Left colon (tissue), 2 donors: Measurements from ENCODE around the gene TIMP3. TPM values are rescaled to one million over a fixed set of nuclear protein-coding genes. Genes with fewer than 3 reads are reported as not detected.
A peak's percentile ranks its signal among the peaks of the same experiment; 100 is the strongest.
"Not testable (repeated sequence)": the region's sequence is repeated elsewhere in the genome, so short reads cannot be mapped to it uniquely, and the experiment has no call there.

Experiments used
- ATAC-seq: fragments of 200-7000 bp; cut with Tn5 transposase; one replicate; pipeline ENCODE4 v1.9.1; 2020; ENCODE audit warnings: mild to moderate bottlenecking, moderate library complexity
- DNase-seq, 2 donors: peaks; one replicate each; pipeline ENCODE4 v3.0.0-alpha.2; 2020
- intact Hi-C, 2 donors: fragments of 100-400 bp; cut with DNase I in 1 of 2; cut with micrococcal nuclease in 1 of 2; formaldehyde crosslinking; loops; one replicate each; pipeline versions ENCODE4 v1.11.2 to v1.14.0; 2022; cut with DNase I, micrococcal nuclease
- total RNA-seq, 2 donors: library from RNA; stranded (reverse); fragmentation: NEBNext Ultra II Directional; extraction: Animal tissue kit (Norgen Biotek cat#: 25700); gene quantifications; one replicate each; pipeline ENCODE4 v1.2.1, GENCODE V29; 2021
- donor health status: DM: no; HTN: no; CAD: no.
- donor health status: DM: yes; HTN: yes; CAD: no.

TIMP3 gene
- total RNA-seq, 2 donors from 2014 or later: 31.5 to 59.3 TPM

DNA sequence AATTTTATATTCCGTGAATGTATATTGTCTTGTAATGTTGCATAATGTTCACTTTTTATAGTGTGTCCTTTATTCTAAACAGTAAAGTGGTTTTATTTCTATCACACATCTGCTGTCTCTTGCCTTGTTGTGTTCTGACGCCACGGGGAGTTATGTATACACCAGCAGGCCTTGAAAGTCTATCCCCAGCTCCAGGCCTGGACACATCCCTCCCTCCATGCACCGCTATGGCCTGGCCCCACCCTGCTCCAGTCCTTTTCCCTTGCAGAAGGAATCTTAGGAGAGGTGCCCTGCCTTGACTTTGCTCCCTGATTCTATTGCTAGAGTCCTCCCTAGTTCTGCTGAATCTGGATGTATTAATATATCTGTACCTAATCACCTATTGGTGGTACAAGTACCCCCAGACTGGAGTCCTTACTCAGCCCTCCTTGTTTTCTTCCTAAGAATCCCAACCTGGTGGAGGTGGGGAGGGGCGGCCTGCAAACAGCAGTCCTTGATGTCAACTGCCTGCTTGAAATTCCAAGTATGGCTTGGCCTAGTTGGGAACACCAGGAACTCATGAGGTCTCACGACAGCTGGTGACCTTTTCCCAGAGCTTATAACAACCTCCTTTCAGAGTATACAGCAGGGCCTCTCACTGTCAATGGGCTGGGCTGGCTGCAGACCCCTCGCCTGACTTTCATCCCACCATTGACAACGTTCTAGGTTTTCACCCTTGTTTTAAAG is 61.6 kb downstream of the TIMP3 start:
- intact Hi-C loops: no loop called here
- DNase-seq: no peak
- ATAC-seq: no peak

- intact Hi-C loops: no loop called here
- no peak for DNase-seq
- ATAC-seq: no peak
Measured at GRCh38 chr22:32864041-32864440, 62.5 kb downstream of the TIMP3 start.

DNA sequence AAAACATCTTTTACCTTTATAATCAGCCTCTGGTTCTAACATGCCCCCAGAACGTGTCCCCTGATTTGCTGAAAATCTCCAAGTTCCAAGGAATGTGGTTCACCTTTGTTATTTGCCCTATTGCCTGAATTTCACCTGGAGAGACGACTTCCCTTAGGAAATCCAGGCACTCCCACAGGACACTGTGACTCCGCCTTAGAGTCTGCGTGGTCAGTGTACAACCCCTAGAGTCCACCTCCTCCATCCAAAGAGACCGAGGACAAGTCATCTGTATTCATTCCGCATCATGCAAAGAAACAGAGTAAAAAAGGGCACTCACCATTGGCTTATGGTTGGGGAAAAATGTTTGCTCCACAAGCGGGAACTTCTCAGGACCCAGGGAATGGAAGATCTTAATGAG is 63.1 kb downstream of the TIMP3 start:
- no peak for DNase-seq
- intact Hi-C loops: no loop called here
- ATAC-seq: no peak

DNA sequence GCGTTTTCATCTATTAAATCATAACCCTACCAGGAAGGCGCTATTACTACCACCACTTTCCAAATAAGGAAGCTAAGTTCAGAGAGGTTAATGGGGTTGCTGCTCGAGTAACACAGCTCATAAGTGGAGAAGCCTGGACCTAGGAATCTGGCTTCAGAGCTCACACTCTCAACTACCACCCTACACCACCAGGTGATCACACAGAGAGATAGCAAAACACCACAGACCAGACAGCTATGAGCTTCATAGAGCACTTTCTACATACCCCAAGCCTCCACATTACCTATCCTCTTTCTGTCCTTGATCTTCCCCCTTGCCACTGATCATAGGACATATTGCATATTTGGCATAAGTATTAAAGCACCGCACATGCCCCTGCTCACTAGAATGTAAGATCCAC is 65.4 kb downstream of the TIMP3 start:
- intact Hi-C loops: no loop called here
- ATAC-seq: no peak
- DNase-seq: no peak

GRCh38 chr22:32868946-32869345 is 67.4 kb downstream of the TIMP3 start:
- intact Hi-C loops: no loop called here
- no peak for ATAC-seq
- DNase-seq: no peak

DNA sequence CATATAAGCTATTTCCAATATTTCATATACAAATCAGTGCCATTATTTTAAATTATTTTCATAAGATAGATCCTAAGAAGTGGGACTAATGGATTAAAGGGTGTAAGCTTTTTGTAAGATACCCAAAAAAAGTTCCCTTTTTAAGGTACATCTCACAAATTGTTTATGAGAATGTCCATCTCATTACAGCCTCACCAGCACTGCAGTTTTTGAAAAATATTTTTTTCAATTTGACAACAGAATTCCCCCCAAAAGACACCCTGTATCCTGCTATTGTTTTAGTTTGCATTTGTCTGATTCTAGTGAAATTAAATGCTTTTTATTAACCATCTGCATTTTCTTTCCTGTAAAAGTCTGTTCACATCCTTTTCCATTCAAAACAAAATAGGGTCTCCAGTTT is 69.0 kb downstream of the TIMP3 start:
- ATAC-seq (no peak), DNase-seq (no peak)
- intact Hi-C loops: no loop called here

DNA sequence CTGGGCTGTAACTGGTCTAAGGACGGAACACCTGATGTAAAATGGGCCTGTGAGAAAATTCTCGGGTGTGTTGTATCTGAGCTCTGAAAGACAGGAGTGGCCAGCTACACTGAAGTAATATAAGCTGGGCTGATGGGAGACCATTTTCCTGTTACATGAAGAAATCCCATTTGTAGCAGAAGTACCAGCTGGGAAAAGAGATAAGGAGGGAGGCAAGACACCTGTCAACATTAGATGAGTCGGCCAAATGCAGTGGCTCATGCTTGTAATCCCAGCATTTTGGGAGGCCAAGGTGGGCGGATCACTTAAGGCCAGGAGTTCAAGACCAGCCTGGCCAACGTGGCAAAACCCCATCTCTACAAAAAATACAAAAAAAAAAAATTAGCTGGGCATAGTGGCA is 72.1 kb downstream of the TIMP3 start:
- DNase-seq, ATAC-seq, intact Hi-C loops: not testable (repeated sequence)

DNA sequence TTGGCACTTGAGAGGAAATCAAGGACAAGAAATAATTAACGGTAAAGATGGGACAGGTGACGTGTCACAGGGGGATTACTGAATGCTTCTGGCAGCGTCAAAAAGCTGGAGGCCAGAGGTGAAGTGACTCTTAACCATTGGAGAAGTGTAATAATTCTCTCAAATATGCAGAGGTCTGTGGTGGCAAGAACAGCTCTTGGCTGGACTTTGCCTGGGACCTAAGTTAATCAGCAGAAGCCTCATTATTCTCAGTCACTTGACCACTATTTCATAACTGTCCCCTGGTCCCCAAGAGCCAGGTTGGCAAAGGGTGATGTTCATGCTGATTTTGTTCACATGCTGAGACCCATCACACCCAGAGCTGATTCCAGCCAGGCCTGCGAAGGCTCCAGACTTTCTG is 72.9 kb downstream of the TIMP3 start:
- DNase-seq (no peak), ATAC-seq (no peak)
- intact Hi-C loops: no loop called here

GRCh38 chr22:32874976-32875375 is 73.5 kb downstream of the TIMP3 start:
- ATAC-seq (no peak), DNase-seq (no peak)
- intact Hi-C loops: no loop called here

DNA sequence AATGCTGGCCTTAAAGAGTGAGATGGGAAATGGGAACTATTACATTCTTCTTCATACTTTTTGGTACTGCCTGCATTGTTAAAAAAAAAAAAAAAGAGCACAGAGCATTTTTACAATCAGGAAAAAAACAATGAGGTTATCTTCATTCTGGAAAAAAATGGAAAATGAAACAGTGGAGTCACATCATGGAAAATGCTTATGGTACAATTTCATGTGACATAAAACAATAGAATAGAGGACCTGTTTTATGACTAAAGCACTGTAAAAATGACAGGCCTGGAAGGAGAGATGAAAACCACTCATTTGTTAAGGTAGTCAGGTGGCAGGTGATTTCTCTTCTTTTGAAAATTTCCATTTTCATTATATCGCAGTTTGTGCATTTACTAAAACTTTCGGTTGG is 75.0 kb downstream of the TIMP3 start:
- intact Hi-C loops: no loop called here
- ATAC-seq (no peak), DNase-seq (no peak)

GRCh38 chr22:32877196-32877595 is 75.7 kb downstream of the TIMP3 start:
- DNase-seq (no peak), ATAC-seq (no peak)
- intact Hi-C loops: no loop called here

- intact Hi-C loops: no loop called here
Measured at GRCh38 chr22:32879550-32879949, 78.0 kb downstream of the TIMP3 start.

DNA sequence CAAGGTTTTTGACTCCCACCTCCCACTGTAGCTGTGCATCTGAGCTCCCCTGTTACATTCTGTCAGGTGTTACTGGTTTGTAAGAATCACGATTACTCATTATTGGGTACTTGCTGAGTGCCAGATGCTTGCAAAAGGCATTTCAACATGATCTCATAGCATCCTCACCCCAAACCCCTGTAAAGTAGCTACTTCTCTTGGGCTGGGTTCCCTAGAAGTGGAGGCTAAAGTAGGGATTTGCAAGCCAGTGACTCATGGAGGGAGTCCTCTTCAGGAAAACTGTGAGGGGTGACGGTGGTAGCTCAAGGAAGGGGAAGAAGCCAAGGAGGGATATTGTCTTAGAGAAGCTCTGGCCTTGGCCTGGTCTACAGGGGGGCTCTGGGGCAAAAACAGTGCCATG is 78.6 kb downstream of the TIMP3 start:
- DNase-seq: no peak

More at GRCh38 chr22:32879550-32879949, 78.0 kb downstream of the TIMP3 start:
- ATAC-seq: no peak
- DNase-seq: no peak

DNA sequence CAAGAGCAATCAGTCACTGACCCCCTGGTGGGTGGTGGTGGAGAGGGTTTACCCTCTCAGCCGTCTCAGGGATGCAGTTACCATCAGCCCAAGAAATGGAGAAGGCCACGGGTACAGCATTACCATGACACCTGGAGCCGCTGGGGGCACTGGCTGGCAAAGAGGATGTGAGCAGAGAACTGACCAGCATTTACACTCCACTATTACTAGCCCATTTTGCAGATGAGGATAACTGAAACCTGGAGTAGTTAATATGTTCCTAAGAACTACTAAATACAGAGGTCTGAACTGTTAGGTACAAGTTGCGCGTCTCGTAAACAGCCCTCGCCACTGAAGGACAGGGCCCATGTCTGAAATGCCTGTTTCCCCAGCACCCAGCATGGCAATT is 79.0 kb downstream of the TIMP3 start:
- intact Hi-C loops: no loop called here
- DNase-seq (no peak), ATAC-seq (no peak)

More for the DNA sequence above, 78.6 kb downstream of the TIMP3 start:
- ATAC-seq: no peak
- intact Hi-C loops: no loop called here

GRCh38 chr22:32880893-32881596 is 79.5 kb downstream of the TIMP3 start:
- DNase-seq (peak; percentile 28 to 47), ATAC-seq (peak; percentile 35)
- intact Hi-C loops: no loop called here

DNA sequence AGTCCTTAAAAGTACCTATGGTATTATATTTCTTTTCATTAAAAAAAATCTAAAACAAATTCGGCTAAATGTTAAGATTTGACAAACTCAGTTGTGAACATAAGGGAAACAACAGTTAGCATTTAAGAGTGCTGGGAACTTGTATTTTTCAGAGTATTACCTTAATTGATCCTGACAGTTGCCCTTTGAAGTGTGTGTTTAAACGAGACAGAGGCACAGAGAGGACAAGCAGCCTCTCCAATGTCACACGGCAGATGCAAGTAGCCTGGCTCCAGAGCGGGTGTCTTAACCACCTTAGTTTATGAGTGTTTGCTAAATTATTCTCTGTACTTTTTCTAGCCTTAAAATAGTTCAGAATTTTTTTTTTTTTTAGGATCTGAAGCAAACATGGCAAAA is 80.9 kb downstream of the TIMP3 start:
- ATAC-seq (no peak), DNase-seq (no peak)
- intact Hi-C loops: no loop called here

DNA sequence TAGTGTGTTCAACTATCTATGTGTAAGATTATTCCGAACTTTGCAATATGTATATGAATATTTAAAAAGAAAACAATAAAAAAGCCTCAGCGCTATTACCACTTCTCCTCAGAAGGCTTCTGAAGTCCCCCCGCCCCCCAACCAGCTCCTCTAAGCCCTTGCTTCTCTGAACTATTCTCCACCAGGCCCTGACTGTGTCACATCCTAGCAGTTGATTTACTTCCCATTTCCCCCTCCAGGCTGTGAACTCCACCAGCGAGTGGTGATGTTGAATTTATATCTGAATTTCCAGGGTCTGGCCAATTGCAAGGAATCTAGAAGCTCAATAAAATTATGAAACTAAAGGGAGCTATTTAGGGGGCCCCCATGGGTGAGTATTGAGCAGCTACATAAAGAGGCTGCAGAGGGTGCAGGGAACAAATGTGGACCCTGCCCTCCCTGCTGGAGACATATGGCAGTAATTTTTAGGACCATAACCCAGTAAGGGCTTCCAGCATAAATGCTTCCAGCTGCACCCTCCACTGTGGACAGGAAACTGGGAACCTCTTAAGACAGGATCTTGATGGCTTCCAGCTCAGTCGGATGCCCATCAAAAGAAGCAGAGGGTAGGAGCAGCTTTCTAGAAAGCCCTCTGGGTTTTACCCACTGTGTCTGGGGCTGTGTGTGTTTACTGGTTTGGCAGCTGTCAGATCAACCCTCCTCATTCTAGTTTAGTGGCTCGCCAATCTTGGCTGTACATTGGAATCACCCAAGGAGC is 81.4 kb downstream of the TIMP3 start:
- intact Hi-C loops: no loop called here
- DNase-seq (no peak), ATAC-seq (no peak)

GRCh38 chr22:32887324-32887980 is 85.9 kb downstream of the TIMP3 start:
- DNase-seq (no peak), ATAC-seq (no peak)
- intact Hi-C loops: no loop called here

DNA sequence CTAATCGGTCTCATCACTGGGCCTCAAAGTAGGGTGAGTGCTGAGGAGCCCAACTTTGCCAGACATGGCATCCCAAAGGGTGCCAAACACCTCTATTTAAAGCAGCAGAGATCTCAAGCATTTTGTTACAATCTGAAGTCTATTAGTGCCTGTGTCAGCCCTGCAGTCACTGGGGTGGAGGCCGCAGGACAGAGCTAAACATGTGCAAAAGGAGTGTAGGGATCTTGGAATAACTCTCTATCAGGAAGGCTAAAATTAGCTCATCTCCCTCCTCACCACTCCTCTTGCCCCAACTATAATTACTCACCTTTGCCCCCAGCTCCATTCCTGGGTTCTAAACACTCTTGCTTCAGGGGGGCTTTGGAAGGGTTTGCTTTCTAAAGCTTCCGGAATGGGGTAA is 87.5 kb downstream of the TIMP3 start:
- ATAC-seq (no peak), DNase-seq (no peak)
- intact Hi-C loops: no loop called here

GRCh38 chr22:32896891-32897290 is 95.4 kb downstream of the TIMP3 start:
- DNase-seq: no peak
- ATAC-seq: no peak
- intact Hi-C loops: no loop called here
